Endodermal cell (in vitro differentiated cells): ENCODE measurements around the gene TSPAN9. TPM values are rescaled to one million over a fixed set of nuclear protein-coding genes. Genes with fewer than 3 reads are reported as not detected.

Experiments used
- DNase-seq: peaks from one replicate; pipeline ENCODE4 v3.0.0-alpha.2; 2017
- H3K27ac ChIP-seq: 2 replicates; pipeline ENCODE4 v1.5.1; 2013; ENCODE audit warnings: mild to moderate bottlenecking, low read depth, low read length, moderate library complexity
- H3K27me3 ChIP-seq: 2 replicates; pipeline ENCODE4 v1.6.1; 2013; ENCODE audit warnings: mild to moderate bottlenecking, low read length, moderate library complexity; ENCODE audit not compliant: insufficient read depth, control insufficient read depth, poor library complexity, severe bottlenecking
- H3K36me3 ChIP-seq: 2 replicates; pipeline ENCODE4 v1.7.0; 2013; ENCODE audit warnings: mild to moderate bottlenecking, low read length, moderate library complexity; ENCODE audit not compliant: control insufficient read depth, insufficient read depth
- H3K4me1 ChIP-seq: one replicate; pipeline ENCODE4 v1.7.0; 2013; ENCODE audit warnings: low read length; ENCODE audit not compliant: control insufficient read depth, insufficient read depth
- H3K4me3 ChIP-seq: 2 replicates; pipeline ENCODE4 v1.5.1; 2013; ENCODE audit warnings: mild to moderate bottlenecking, low read length, moderate library complexity
- H3K9ac ChIP-seq: 2 replicates; pipeline ENCODE4 v1.6.1; 2013; ENCODE audit warnings: mild to moderate bottlenecking, low read length, moderate library complexity; ENCODE audit not compliant: poor library complexity, severe bottlenecking; ENCODE audit errors: extremely low read depth
- H3K9me3 ChIP-seq: 2 replicates; pipeline ENCODE4 v1.6.1; 2013; ENCODE audit warnings: mild to moderate bottlenecking, low read length, moderate library complexity; ENCODE audit not compliant: control insufficient read depth
- H3K27ac Mint-ChIP-seq: 2 replicates; pipeline ENCODE4 v1.8.0; 2020; ENCODE audit warnings: mixed read lengths
- H3K27me3 Mint-ChIP-seq: 2 replicates; pipeline ENCODE4 v1.8.0; 2021; ENCODE audit warnings: mild to moderate bottlenecking, mixed read lengths; ENCODE audit not compliant: insufficient read depth
- H3K36me3 Mint-ChIP-seq: 2 replicates; pipeline ENCODE4 v1.8.0; 2020; ENCODE audit warnings: low read depth, mixed read lengths
- H3K4me1 Mint-ChIP-seq: 2 replicates; pipeline ENCODE4 v1.8.0; 2020; ENCODE audit warnings: mixed read lengths
- H3K4me3 Mint-ChIP-seq: 2 replicates; pipeline ENCODE4 v1.8.0; 2020; ENCODE audit warnings: mild to moderate bottlenecking, moderate library complexity, mixed read lengths
- H3K9me3 Mint-ChIP-seq: 2 replicates; pipeline ENCODE4 v1.8.0; 2020; ENCODE audit warnings: mild to moderate bottlenecking, mixed read lengths
- WGBS, 2 experiments: methylation state at CpG; one replicate each; pipeline versions ENCODE4 v1.1.5 to v1.1.7; 2013; ENCODE audit warnings: missing lambda C conversion rate in 2 of 2, mixed read lengths in 1 of 2; ENCODE audit not compliant: insufficient coverage in 1 of 2, insufficient read length in 1 of 2; 5-methylcytosine and 5-hydroxymethylcytosine counted together
- total RNA-seq, 2 donors: library from RNA; stranded (reverse); fragmentation: NEBNext Ultra II Directional in 1 of 2; extraction: Animal tissue kit (Norgen Biotek cat#: 25700) in 1 of 2; gene quantifications; 2 replicates in 1 of 2; 3 replicates in 1 of 2; pipeline ENCODE4 v1.2.1, GENCODE V29; 2021
- TF ChIP-seq, protein P1 (sequence below): fragments of 200-600 bp; sonication (generic); conservative IDR thresholded peaks from 2 replicates; pipeline ENCODE4 v1.5.0; 2021; ENCODE audit warnings: antibody characterized with exemption, mild to moderate bottlenecking

The TSPAN9 gene
- total RNA-seq, 2 donors from 2014 or later: 31.9 to 80.8 TPM

DNA sequence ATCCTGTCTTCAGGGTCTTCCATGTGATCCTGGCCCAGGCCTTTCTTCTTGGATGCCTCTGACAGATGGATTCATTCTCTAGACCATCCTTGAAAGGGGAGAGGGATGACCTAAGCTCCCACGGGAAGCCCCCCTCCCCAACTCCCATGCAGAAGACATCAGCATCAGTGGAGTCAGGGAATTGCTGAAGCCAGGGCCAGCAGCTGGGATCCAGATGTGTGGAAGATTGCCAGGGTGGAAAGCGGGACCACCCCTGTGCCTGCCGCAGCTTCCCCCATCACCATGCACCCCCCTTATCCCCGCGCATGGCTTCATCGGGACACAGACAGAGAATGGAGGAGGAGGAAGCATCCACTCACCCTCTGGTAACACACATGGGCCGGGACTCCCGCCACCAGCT is 230.2 kb downstream of the TSPAN9 start:
- Mint-ChIP-seq H3K27me3 (peaks cover 2% of the 10 kb centered on the region), H3K27ac (no peak overlapping the region), H3K9me3 (no peaks in the 10 kb centered on the region), H3K36me3 (no peaks in the 10 kb centered on the region), H3K4me1 (no peaks in the 10 kb centered on the region), H3K4me3 (no peak overlapping the region)
- no peaks in the 10 kb centered on the region for H3K4me1 ChIP-seq
- no peaks in the 10 kb centered on the region for H3K27me3 ChIP-seq
- H3K9me3 ChIP-seq: no peaks in the 10 kb centered on the region
- no peaks in the 10 kb centered on the region for H3K36me3 ChIP-seq
- H3K4me3 ChIP-seq: no peak overlapping the region
- H3K27ac ChIP-seq: no peak overlapping the region
- no peak for DNase-seq
- TF ChIP-seq, protein P1, sequence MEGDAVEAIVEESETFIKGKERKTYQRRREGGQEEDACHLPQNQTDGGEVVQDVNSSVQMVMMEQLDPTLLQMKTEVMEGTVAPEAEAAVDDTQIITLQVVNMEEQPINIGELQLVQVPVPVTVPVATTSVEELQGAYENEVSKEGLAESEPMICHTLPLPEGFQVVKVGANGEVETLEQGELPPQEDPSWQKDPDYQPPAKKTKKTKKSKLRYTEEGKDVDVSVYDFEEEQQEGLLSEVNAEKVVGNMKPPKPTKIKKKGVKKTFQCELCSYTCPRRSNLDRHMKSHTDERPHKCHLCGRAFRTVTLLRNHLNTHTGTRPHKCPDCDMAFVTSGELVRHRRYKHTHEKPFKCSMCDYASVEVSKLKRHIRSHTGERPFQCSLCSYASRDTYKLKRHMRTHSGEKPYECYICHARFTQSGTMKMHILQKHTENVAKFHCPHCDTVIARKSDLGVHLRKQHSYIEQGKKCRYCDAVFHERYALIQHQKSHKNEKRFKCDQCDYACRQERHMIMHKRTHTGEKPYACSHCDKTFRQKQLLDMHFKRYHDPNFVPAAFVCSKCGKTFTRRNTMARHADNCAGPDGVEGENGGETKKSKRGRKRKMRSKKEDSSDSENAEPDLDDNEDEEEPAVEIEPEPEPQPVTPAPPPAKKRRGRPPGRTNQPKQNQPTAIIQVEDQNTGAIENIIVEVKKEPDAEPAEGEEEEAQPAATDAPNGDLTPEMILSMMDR: no peak
- H3K9ac ChIP-seq: no peak overlapping the region
- 92 to 94% methylated on average over 2 to 8 of the region's 8 CpGs for WGBS, 2 experiments

DNA sequence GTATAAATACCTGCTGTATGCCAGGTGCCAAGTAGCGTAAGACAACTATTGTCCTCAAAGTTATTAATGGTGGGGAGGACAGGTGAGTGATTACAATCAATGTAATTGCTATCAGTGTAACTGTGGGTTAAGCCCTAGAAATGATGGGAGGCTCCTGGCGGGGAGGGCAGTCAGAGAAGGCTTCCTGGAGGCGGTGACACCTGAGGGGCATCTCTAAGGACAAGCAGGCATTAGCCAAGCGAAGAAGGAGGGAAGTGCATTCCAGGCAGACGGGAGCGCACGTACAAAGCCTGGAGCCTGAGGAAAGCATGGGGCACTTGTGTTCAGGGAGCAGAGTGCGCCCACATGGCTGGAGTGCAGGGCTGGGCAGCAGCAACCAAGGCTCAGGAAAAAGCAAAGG is 230.9 kb downstream of the TSPAN9 start:
- no peaks in the 10 kb centered on the region for H3K9me3 Mint-ChIP-seq
- H3K4me1 ChIP-seq: no peaks in the 10 kb centered on the region
- WGBS, 2 experiments: 89 to 94% methylated on average over 8 of the region's 8 CpGs
- H3K9me3 ChIP-seq: no peaks in the 10 kb centered on the region
- no peaks in the 10 kb centered on the region for H3K4me1 Mint-ChIP-seq
- TF ChIP-seq, protein P1: no peak
- H3K27me3 ChIP-seq: no peaks in the 10 kb centered on the region
- H3K36me3 Mint-ChIP-seq: no peaks in the 10 kb centered on the region
- H3K27ac Mint-ChIP-seq: no peak overlapping the region
- no peak overlapping the region for H3K27ac ChIP-seq
- no peak overlapping the region for H3K9ac ChIP-seq
- no peak overlapping the region for H3K4me3 ChIP-seq
- no peak overlapping the region for H3K4me3 Mint-ChIP-seq
- no peaks in the 10 kb centered on the region for H3K36me3 ChIP-seq
- H3K27me3 Mint-ChIP-seq: peaks cover 2% of the 10 kb centered on the region
- no peak for DNase-seq

DNA sequence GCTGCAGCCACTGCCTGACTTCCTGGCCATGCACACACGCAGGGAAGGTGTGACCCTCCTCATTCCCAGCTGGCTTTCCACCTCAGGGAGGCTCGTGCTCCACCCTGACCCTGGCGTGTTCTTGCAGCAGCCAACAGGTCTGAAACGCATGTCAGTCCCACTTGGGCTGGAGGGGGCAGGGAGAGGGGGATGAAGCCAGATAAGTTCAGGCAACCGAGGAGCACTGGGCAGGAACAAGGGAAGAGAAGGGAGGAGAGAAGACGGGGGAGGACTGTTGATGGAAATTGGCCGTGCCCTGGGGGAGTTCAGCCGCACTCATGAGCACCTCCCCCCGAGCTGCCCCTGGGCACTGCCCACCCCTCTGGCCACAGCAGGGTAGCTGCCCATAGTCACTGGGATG is 231.4 kb downstream of the TSPAN9 start:
- no peaks in the 10 kb centered on the region for H3K9me3 Mint-ChIP-seq
- no peak overlapping the region for H3K27ac Mint-ChIP-seq
- DNase-seq: no peak
- TF ChIP-seq, protein P1: no peak
- Histone ChIP-seq H3K9me3 (no peaks in the 10 kb centered on the region), H3K9ac (no peak overlapping the region), H3K4me1 (no peaks in the 10 kb centered on the region), H3K36me3 (no peaks in the 10 kb centered on the region), H3K27me3 (no peaks in the 10 kb centered on the region), H3K4me3 (no peak overlapping the region), H3K27ac (no peak overlapping the region)
- H3K36me3 Mint-ChIP-seq: no peaks in the 10 kb centered on the region
- H3K4me3 Mint-ChIP-seq: no peak overlapping the region
- WGBS, 2 experiments: 83 to 93% methylated on average over 5 to 9 of the region's 9 CpGs
- H3K27me3 Mint-ChIP-seq: peaks cover 2% of the 10 kb centered on the region
- no peaks in the 10 kb centered on the region for H3K4me1 Mint-ChIP-seq
